Activated CD4-positive, alpha-beta T cell treated with anti-CD3 and anti-CD28 coated beads, Interleukin-2, amount 10 ng/mL, durations not matched to agents 24 days and 14 days (primary cell): ENCODE results near the gene SPATA45. TPM values are rescaled to one million over a fixed set of nuclear protein-coding genes. Genes with fewer than 3 reads are reported as not detected.

Source experiments
- DNase-seq: peaks from one replicate; pipeline ENCODE4 v3.0.0; 2022
- H3K27ac Mint-ChIP-seq: one replicate; pipeline ENCODE4 v1.8.0; 2022; ENCODE audit warnings: mild to moderate bottlenecking, mixed read lengths
- H3K27me3 Mint-ChIP-seq: one replicate; pipeline ENCODE4 v1.8.0; 2022; ENCODE audit warnings: mixed read lengths
- H3K36me3 Mint-ChIP-seq: one replicate; pipeline ENCODE4 v1.8.0; 2022; ENCODE audit warnings: low read depth, mild to moderate bottlenecking, mixed read lengths
- H3K4me1 Mint-ChIP-seq: one replicate; pipeline ENCODE4 v1.8.0; 2021; ENCODE audit warnings: mixed read lengths
- H3K4me3 Mint-ChIP-seq: one replicate; pipeline ENCODE4 v1.8.0; 2022; ENCODE audit warnings: mild to moderate bottlenecking, moderate library complexity, mixed read lengths
- H3K9me3 Mint-ChIP-seq: one replicate; pipeline ENCODE4 v1.8.0; 2021; ENCODE audit warnings: mixed read lengths
- intact Hi-C: fragments of 100-400 bp; cut with micrococcal nuclease; formaldehyde crosslinking; loops from one replicate; pipeline ENCODE4 v1.15.1; 2023
- total RNA-seq: library from RNA; stranded (reverse); gene quantifications from 2 replicates; pipeline ENCODE4 v1.2.3, GENCODE V29; 2022

The SPATA45 gene
- total RNA-seq, 1 donor from 2014 or later = not detected

GRCh38 chr1:212782422-212783154, 64.9 kb downstream of the SPATA45 start:
- no peak for DNase-seq
- H3K27me3 Mint-ChIP-seq = no peaks in the 10 kb centered on the region
- H3K36me3 Mint-ChIP-seq = peaks cover 45% of the 10 kb centered on the region
- H3K4me3 Mint-ChIP-seq = no peak overlapping the region
- intact Hi-C loops = loop anchor here (1.0 kb wide), 3 partner anchors 83 to 305 kb away; partner anchors contain the start of gene BATF3
- H3K4me1 Mint-ChIP-seq = peaks cover 8% of the 10 kb centered on the region
- no peak overlapping the region for H3K27ac Mint-ChIP-seq
- no peaks in the 10 kb centered on the region for H3K9me3 Mint-ChIP-seq

GRCh38 chr1:212781225-212781624, 66.2 kb downstream of the SPATA45 start:
- Mint-ChIP-seq H3K36me3 (peaks cover 47% of the 10 kb centered on the region), H3K9me3 (no peaks in the 10 kb centered on the region), H3K4me1 (peaks cover 8% of the 10 kb centered on the region), H3K27me3 (no peaks in the 10 kb centered on the region), H3K4me3 (no peak overlapping the region), H3K27ac (no peak overlapping the region)
- DNase-seq = no peak
- intact Hi-C loops = no loop called here

- no peak for DNase-seq
- Mint-ChIP-seq H3K36me3 (peaks cover 44% of the 10 kb centered on the region), H3K9me3 (no peaks in the 10 kb centered on the region), H3K27me3 (no peaks in the 10 kb centered on the region), H3K4me1 (peaks cover 6% of the 10 kb centered on the region), H3K27ac (no peak overlapping the region), H3K4me3 (no peak overlapping the region)
- intact Hi-C loops = no loop called here
These were observed 66.7 kb downstream of the SPATA45 start for GRCh38 chr1:212780759-212781158.

Other genes with a start within 250 kb of the SPATA45 start
- 21.2 and 29.5 TPM in 2 replicates for gene ATF3, start 238.9 kb downstream of the SPATA45 start, total RNA-seq
- gene BATF3, start 147.8 kb downstream of the SPATA45 start, total RNA-seq = 100.0 and 100 TPM in 2 replicates
- gene NSL1, start 55.9 kb downstream of the SPATA45 start, total RNA-seq = 37.3 and 40.0 TPM in 2 replicates
- gene TATDN3, start 55.8 kb downstream of the SPATA45 start, total RNA-seq = 15.1 and 16.2 TPM in 2 replicates
- 17.9 and 21.8 TPM in 2 replicates for gene FLVCR1, start 10.6 kb upstream of the SPATA45 start, total RNA-seq
- gene VASH2, start 102.9 kb upstream of the SPATA45 start, total RNA-seq = 0.54 and 0.84 TPM in 2 replicates
- gene ANGEL2, start 168.2 kb upstream of the SPATA45 start, total RNA-seq = 43.7 and 47.6 TPM in 2 replicates
- gene RPS6KC1, start 203.6 kb upstream of the SPATA45 start, total RNA-seq = 7.0 and 7.5 TPM in 2 replicates